ENCODE measurements around the gene ANLN. TPM values are rescaled to one million over a fixed set of nuclear protein-coding genes. Genes with fewer than 3 reads are reported as not detected.

The ANLN gene
- total RNA-seq, 1 experiment from 2014 or later = 238 TPM

DNA sequence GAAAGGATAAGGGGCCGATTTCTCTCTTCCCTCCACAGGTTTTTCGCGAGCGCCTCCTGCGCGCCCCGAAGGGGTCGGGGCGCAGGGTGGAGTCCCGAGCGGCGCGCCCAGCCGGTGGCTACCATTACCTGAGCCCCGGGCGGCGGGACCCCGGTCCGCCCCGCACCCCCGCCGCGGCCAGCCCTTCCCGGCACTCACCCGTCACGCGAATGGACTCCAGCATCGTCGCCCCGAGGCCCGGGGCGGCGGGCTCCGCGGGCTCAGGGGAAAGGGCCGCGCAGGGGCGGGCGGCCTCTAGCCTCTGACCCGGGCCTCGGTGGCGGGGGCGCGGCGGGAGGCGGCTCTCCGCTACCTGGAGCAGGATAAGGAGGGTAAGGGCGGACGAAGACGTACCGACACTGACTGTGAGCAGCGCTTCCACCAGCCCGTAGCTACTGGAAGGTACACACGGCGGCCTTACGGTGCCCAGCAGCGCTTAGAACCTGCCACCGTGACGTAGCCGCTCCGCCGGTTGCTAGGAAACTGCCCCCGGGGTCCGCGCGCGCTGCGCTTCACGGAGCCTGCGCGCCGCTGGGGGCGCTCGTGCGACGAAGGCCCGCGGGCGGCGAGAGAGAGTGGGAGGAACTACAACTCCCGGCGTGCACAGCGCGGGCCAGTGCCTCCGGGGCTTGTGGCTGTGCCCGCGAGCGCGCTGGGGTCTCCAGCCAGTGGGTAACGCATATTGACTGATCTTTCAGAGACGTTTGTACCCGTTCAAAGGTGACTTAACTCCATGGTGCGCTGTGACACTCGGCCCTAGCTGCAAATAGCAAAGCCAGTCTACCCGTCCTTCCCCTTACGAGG is 22.7 kb upstream of the ANLN start:
- ATAC-seq (peak; percentile 98), DNase-seq (ENCODE audit: low read depth, low spot score) (peak; percentile 81)
- TF ChIP-seq POLR2AphosphoS5 (IDR thresholded peaks at IDR 0.05; ENCODE audit: low read depth, low read length) (no peak; the same call in 1 of the 2 replicates), SIN3A (IDR thresholded peaks at IDR 0.05; ENCODE audit: borderline replicate concordance, insufficient read depth, low read depth, low read length) (0 out of 2 replicates have a peak, but pooled peaks have one; percentile 38), TCF7L2 (IDR thresholded peaks at IDR 0.05; ENCODE audit: low read depth, low read length) (no peak)
- TF ChIP-seq, protein P1, sequence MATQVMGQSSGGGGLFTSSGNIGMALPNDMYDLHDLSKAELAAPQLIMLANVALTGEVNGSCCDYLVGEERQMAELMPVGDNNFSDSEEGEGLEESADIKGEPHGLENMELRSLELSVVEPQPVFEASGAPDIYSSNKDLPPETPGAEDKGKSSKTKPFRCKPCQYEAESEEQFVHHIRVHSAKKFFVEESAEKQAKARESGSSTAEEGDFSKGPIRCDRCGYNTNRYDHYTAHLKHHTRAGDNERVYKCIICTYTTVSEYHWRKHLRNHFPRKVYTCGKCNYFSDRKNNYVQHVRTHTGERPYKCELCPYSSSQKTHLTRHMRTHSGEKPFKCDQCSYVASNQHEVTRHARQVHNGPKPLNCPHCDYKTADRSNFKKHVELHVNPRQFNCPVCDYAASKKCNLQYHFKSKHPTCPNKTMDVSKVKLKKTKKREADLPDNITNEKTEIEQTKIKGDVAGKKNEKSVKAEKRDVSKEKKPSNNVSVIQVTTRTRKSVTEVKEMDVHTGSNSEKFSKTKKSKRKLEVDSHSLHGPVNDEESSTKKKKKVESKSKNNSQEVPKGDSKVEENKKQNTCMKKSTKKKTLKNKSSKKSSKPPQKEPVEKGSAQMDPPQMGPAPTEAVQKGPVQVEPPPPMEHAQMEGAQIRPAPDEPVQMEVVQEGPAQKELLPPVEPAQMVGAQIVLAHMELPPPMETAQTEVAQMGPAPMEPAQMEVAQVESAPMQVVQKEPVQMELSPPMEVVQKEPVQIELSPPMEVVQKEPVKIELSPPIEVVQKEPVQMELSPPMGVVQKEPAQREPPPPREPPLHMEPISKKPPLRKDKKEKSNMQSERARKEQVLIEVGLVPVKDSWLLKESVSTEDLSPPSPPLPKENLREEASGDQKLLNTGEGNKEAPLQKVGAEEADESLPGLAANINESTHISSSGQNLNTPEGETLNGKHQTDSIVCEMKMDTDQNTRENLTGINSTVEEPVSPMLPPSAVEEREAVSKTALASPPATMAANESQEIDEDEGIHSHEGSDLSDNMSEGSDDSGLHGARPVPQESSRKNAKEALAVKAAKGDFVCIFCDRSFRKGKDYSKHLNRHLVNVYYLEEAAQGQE (IDR thresholded peaks at IDR 0.05; ENCODE audit: insufficient read depth in 1 of 2, low read depth in 2 of 2, low read length in 1 of 2) = peak in 1 of 2 experiments; percentile 24; a peak in 1 of 4 replicates
- TF ChIP-seq, protein P2, sequence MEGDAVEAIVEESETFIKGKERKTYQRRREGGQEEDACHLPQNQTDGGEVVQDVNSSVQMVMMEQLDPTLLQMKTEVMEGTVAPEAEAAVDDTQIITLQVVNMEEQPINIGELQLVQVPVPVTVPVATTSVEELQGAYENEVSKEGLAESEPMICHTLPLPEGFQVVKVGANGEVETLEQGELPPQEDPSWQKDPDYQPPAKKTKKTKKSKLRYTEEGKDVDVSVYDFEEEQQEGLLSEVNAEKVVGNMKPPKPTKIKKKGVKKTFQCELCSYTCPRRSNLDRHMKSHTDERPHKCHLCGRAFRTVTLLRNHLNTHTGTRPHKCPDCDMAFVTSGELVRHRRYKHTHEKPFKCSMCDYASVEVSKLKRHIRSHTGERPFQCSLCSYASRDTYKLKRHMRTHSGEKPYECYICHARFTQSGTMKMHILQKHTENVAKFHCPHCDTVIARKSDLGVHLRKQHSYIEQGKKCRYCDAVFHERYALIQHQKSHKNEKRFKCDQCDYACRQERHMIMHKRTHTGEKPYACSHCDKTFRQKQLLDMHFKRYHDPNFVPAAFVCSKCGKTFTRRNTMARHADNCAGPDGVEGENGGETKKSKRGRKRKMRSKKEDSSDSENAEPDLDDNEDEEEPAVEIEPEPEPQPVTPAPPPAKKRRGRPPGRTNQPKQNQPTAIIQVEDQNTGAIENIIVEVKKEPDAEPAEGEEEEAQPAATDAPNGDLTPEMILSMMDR (IDR thresholded peaks at IDR 0.05) = peak; percentile 99
- Histone ChIP-seq H3K9me3 (ENCODE audit: control insufficient read depth, insufficient read depth, low read depth, low read length) (no peaks in the 10 kb centered on the region), H3K36me3 (ENCODE audit: control insufficient read depth, insufficient read depth, low read length) (no peaks in the 10 kb centered on the region), H3K4me3 (ENCODE audit: low read depth in 2 of 2, low read length in 2 of 2) (peak overlapping the region; percentile 58 to 74), H3K27me3 (ENCODE audit: control insufficient read depth, insufficient read depth, low read length) (no peaks in the 10 kb centered on the region), H3K4me1 (ENCODE audit: control insufficient read depth, insufficient read depth, low read length) (peaks cover 30% of the 10 kb centered on the region), H3K27ac (ENCODE audit: low read length) (peak overlapping the region; percentile 92)
- intact Hi-C loops (cut with micrococcal nuclease; ENCODE audit: unreplicated experiment) = no loop called here
- POLR2A ChIA-PET = interaction anchor here (0.6 to 2.0 kb wide), 5 partner anchors 9 to 367 kb away, joined by 3 to 11 read pairs (median 5); partner anchors contain the start of gene ANLN
- BruUV-seq (replicated peaks) = no TSS peak
- CTCF ChIA-PET = interaction anchor here (0.7 to 1.4 kb wide), 7 partner anchors 15 to 27 kb away, joined by 3 to 7 read pairs (median 4); partner anchors contain the start of gene ANLN
- in situ Hi-C loops (cut with HindIII; ENCODE audit: low pct_unique_long_range_greater_than_20kb, low sequenced_read_pairs) = no loop called here

DNA sequence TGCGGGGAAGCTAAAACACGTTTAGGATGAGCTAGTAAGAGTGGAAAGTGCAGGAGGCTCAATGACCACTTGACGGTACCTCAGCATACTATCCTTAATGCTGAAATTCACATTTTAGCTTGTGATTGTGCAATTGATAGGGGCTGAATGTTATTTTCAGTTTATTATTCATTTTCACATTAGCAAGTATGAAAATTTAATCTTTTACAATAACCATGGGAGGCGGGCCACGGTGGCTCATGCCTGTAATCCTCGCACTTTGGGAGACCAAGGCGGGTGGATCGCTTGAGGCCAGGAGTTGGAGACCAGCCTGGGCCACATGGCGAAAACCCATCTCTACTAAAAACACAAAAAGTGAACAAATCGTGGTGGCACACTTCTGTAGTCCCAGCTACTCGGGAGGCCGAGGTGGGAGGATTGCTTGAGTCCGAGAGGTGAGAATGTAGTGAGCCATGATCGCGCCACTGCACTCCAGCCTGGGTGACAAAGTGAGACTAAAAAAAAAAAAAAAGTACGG is 22.0 kb upstream of the ANLN start:
- Histone ChIP-seq H3K4me1 (ENCODE audit: control insufficient read depth, insufficient read depth, low read length) (peaks cover 36% of the 10 kb centered on the region), H3K27ac (ENCODE audit: low read length) (peak overlapping the region; percentile 92), H3K27me3 (ENCODE audit: control insufficient read depth, insufficient read depth, low read length) (no peaks in the 10 kb centered on the region), H3K9me3 (ENCODE audit: control insufficient read depth, insufficient read depth, low read depth, low read length) (no peaks in the 10 kb centered on the region), H3K4me3 (ENCODE audit: low read depth in 2 of 2, low read length in 2 of 2) (peak overlapping the region; percentile 58 to 74), H3K36me3 (ENCODE audit: control insufficient read depth, insufficient read depth, low read length) (no peaks in the 10 kb centered on the region)
- DNase-seq (ENCODE audit: low read depth, low spot score) = no peak
- in situ Hi-C loops (cut with HindIII; ENCODE audit: low pct_unique_long_range_greater_than_20kb, low sequenced_read_pairs) (no loop called here), intact Hi-C loops (cut with micrococcal nuclease; ENCODE audit: unreplicated experiment) (no loop called here)
- ChIA-PET POLR2A (interaction anchor here (0.6 to 2.0 kb wide), 5 partner anchors 9 to 368 kb away, joined by 3 to 11 read pairs (median 5); partner anchors contain the start of gene ANLN), CTCF (interaction anchor here (0.7 to 1.4 kb wide), 5 partner anchors 15 to 26 kb away, joined by 3 to 7 read pairs (median 5); partner anchors contain the start of gene ANLN)
- TF ChIP-seq, protein P1 (IDR thresholded peaks at IDR 0.05; ENCODE audit: insufficient read depth in 1 of 2, low read depth in 2 of 2, low read length in 1 of 2) = no peak
- TF ChIP-seq, protein P2 (IDR thresholded peaks at IDR 0.05) = no peak
- TF ChIP-seq SIN3A (IDR thresholded peaks at IDR 0.05; ENCODE audit: borderline replicate concordance, insufficient read depth, low read depth, low read length) (no peak), POLR2AphosphoS5 (IDR thresholded peaks at IDR 0.05; ENCODE audit: low read depth, low read length) (no peak), TCF7L2 (IDR thresholded peaks at IDR 0.05; ENCODE audit: low read depth, low read length) (no peak)
- peak; percentile 72 for ATAC-seq
- no TSS peak for BruUV-seq (replicated peaks)

Measured in Panc1 (cell line).